Tibial nerve (tissue), 4 donors: ENCODE data around the gene PRELP. TPM values are rescaled to one million over a fixed set of nuclear protein-coding genes. Genes with fewer than 3 reads are reported as not detected.

Source experiments
- DNase-seq, 2 donors: peaks; one replicate each; pipeline ENCODE4 v3.0.0-alpha.2; 2019; ENCODE audit warnings: low spot score in 2 of 2
- H3K27ac ChIP-seq, 4 donors: fragments of 200-600 bp; sonication (generic) in 3 of 4; one replicate each; pipeline ENCODE4 v1.5.1; 2017 to 2019; ENCODE audit warnings: mild to moderate bottlenecking in 1 of 4
- H3K27me3 ChIP-seq, 2 donors: fragments of 200-600 bp; sonication (generic) in 1 of 2; one replicate each; pipeline versions ENCODE4 v1.5.1 to v1.6.0; 2017 to 2019
- H3K36me3 ChIP-seq, 3 donors: fragments of 200-600 bp; sonication (generic); one replicate each; pipeline ENCODE4 v1.5.1; 2018 to 2019
- H3K4me1 ChIP-seq, 4 donors: fragments of 200-600 bp; sonication (generic) in 3 of 4; one replicate each; pipeline ENCODE4 v1.5.1; 2017 to 2019
- H3K4me3 ChIP-seq, 4 donors: fragments of 200-600 bp; sonication (generic) in 3 of 4; one replicate each; pipeline ENCODE4 v1.5.1; 2017 to 2019; ENCODE audit warnings: mild to moderate bottlenecking in 1 of 4, moderate library complexity in 1 of 4
- H3K9me3 ChIP-seq, 4 donors: fragments of 200-600 bp; sonication (generic) in 3 of 4; one replicate each; pipeline ENCODE4 v1.5.1; 2017 to 2019
- CTCF ChIP-seq, 5 experiments: fragments of 200-600 bp in 3 of 5; fragments of 450-650 bp in 2 of 5; sonication (generic) in 3 of 5; IDR thresholded peaks; one replicate each; pipeline ENCODE4 v1.5.1; 2016 to 2019; ENCODE audit warnings: antibody characterized with exemption in 5 of 5, mild to moderate bottlenecking in 3 of 5, moderate library complexity in 2 of 5
- EP300 ChIP-seq, 2 donors: sonication (generic); formaldehyde crosslinking; IDR thresholded peaks; one replicate each; pipeline ENCODE4 v1.6.1; 2017; ENCODE audit warnings: antibody characterized with exemption in 2 of 2, mild to moderate bottlenecking in 1 of 2
- POLR2A ChIP-seq, 2 donors: fragments of 450-650 bp; IDR thresholded peaks; one replicate each; pipeline ENCODE4 v1.6.1; 2017; ENCODE audit warnings: antibody characterized with exemption in 2 of 2, mild to moderate bottlenecking in 2 of 2, moderate library complexity in 2 of 2
- WGBS, 2 donors: methylation state at CpG; one replicate each; pipeline ENCODE4 v1.1.5; 2018; 5-methylcytosine and 5-hydroxymethylcytosine counted together
- total RNA-seq, 4 donors: library from RNA; depleted of rRNA; stranded (reverse); fragments of >200 nt; gene quantifications; one replicate each; pipeline ENCODE4 v1.1.0, GENCODE V29; 2016

PRELP gene
- total RNA-seq, 4 donors from 2014 or later: 108 to 291 (median 153) TPM

GRCh38 chr1:203428981-203429599, 46.5 kb upstream of the PRELP start:
- H3K4me1 ChIP-seq: peaks cover 0 to 5% (median 0%) of the 10 kb centered on the region in 4 donors
- peak overlapping the region in 1 of 4 donors; percentile 50 for H3K27ac ChIP-seq
- DNase-seq: no peak
- TF ChIP-seq CTCF (IDR thresholded peaks at IDR 0.05) (no peak), EP300 (IDR thresholded peaks at IDR 0.05) (no peak), POLR2A (IDR thresholded peaks at IDR 0.05) (no peak)
- H3K9me3 ChIP-seq: no peaks in the 10 kb centered on the region
- no peaks in the 10 kb centered on the region for H3K36me3 ChIP-seq
- 63 to 71% methylated on average over 11 of the region's 11 CpGs for WGBS, 2 donors
- H3K27me3 ChIP-seq: no peaks in the 10 kb centered on the region
- peak overlapping the region in 1 of 4 donors; percentile 7 for H3K4me3 ChIP-seq

- no peak overlapping the region for H3K27ac ChIP-seq
- H3K27me3 ChIP-seq: no peaks in the 10 kb centered on the region
- TF ChIP-seq EP300 (IDR thresholded peaks at IDR 0.05) (no peak), CTCF (IDR thresholded peaks at IDR 0.05) (no peak), POLR2A (IDR thresholded peaks at IDR 0.05) (no peak)
- H3K4me3 ChIP-seq: no peak overlapping the region
- DNase-seq: no peak
- 72 to 85% methylated on average over 7 of the region's 7 CpGs for WGBS, 2 donors
- H3K9me3 ChIP-seq: no peaks in the 10 kb centered on the region
- peaks cover 0 to 16% (median 12%) of the 10 kb centered on the region in 4 donors for H3K4me1 ChIP-seq
- no peaks in the 10 kb centered on the region for H3K36me3 ChIP-seq
Observed at GRCh38 chr1:203435615-203436014, 40.0 kb upstream of the PRELP start.

GRCh38 chr1:203437696-203438315, 37.8 kb upstream of the PRELP start:
- TF ChIP-seq POLR2A (IDR thresholded peaks at IDR 0.05) (no peak), CTCF (IDR thresholded peaks at IDR 0.05) (no peak), EP300 (IDR thresholded peaks at IDR 0.05) (no peak)

GRCh38 chr1:203439131-203439730, 36.4 kb upstream of the PRELP start:
- TF ChIP-seq EP300 (IDR thresholded peaks at IDR 0.05) (no peak), CTCF (IDR thresholded peaks at IDR 0.05) (no peak), POLR2A (IDR thresholded peaks at IDR 0.05) (no peak)
- 52 to 55% methylated on average over 6 of the region's 6 CpGs for WGBS, 2 donors
- no peaks in the 10 kb centered on the region for H3K9me3 ChIP-seq
- H3K36me3 ChIP-seq: no peaks in the 10 kb centered on the region
- no peaks in the 10 kb centered on the region for H3K27me3 ChIP-seq
- DNase-seq: no peak
- peaks cover 0 to 34% (median 14%) of the 10 kb centered on the region in 4 donors for H3K4me1 ChIP-seq
- peak overlapping the region in 3 of 4 donors; percentile 3 to 8 (median 4) for H3K27ac ChIP-seq
- H3K4me3 ChIP-seq: no peak overlapping the region

More at GRCh38 chr1:203437696-203438315, 37.8 kb upstream of the PRELP start:
- DNase-seq: no peak
- Histone ChIP-seq H3K4me3 (no peak overlapping the region), H3K36me3 (no peaks in the 10 kb centered on the region), H3K27me3 (no peaks in the 10 kb centered on the region), H3K4me1 (peaks cover 0 to 28% (median 14%) of the 10 kb centered on the region in 4 donors), H3K9me3 (no peaks in the 10 kb centered on the region), H3K27ac (no peak overlapping the region)
- 85 to 87% methylated on average over 13 to 15 of the region's 15 CpGs for WGBS, 2 donors

- Histone ChIP-seq H3K9me3 (peaks cover 0 to 12% (median 0%) of the 10 kb centered on the region in 4 donors), H3K27me3 (no peaks in the 10 kb centered on the region), H3K4me1 (peaks cover 0 to 34% (median 14%) of the 10 kb centered on the region in 4 donors), H3K4me3 (no peak overlapping the region), H3K27ac (peak overlapping the region in 2 of 4 donors; percentile 19 to 58), H3K36me3 (no peaks in the 10 kb centered on the region)
- peak; percentile 63 to 71 for DNase-seq
- TF ChIP-seq POLR2A (IDR thresholded peaks at IDR 0.05) (no peak), CTCF (IDR thresholded peaks at IDR 0.05) (peak; percentile 49 to 78 (median 54)), EP300 (IDR thresholded peaks at IDR 0.05) (peak in 1 of 2 donors; percentile 65)
- WGBS, 2 donors: 12 to 16% methylated on average over 7 of the region's 7 CpGs
Observed at GRCh38 chr1:203440771-203441170, 34.8 kb upstream of the PRELP start.
